T47D (cell line): ENCODE data around the gene SERPINA4.
"Not testable (repeated sequence)": the region's sequence is repeated elsewhere in the genome, so short reads cannot be mapped to it uniquely, and the experiment has no call there.

Source experiments
- DNase-seq, 2 experiments: peaks; one replicate each; pipeline versions ENCODE4 v3.0.0 to v3.0.0-alpha.2; 2011 to 2012; ENCODE audit warnings: low read depth in 1 of 2, low spot score in 1 of 2
- JUND ChIP-seq: IDR thresholded peaks from 2 replicates; pipeline ENCODE4 v1.6.1; 2012; ENCODE audit warnings: low read depth
- in situ Hi-C: cut with HindIII; loops from 2 replicates; pipeline ENCODE4 v1.10.0; 2016; ENCODE audit warnings: low sequenced_read_pairs, low pct_unique_long_range_greater_than_20kb

SERPINA4 gene

GRCh38 chr14:94575730-94576585 is 14.7 kb downstream of the SERPINA4 start:
- DNase-seq = no peak
- no peak for TF ChIP-seq JUND
- in situ Hi-C loops = no loop called here

DNA sequence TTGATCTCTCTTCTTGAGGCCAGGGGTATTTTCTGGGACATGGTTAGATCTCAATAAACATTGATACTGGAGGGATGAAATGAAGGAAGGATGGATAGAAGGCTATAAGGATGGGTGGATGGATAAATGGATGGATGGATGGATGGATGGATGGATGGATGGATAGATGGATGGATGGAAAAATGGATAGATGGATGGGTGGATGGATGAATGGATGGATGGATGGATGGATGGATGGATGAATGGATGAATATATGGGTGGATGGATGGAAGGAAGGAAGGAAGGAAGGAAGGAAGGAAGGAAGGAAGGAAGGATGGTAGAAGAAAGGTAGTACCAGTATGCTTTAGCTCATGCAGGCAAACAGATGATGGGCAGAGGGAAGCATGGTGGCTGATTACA is 16.2 kb downstream of the SERPINA4 start:
- in situ Hi-C loops, DNase-seq: not testable (repeated sequence)

- in situ Hi-C loops = no loop called here
- TF ChIP-seq JUND = no peak
- DNase-seq = no peak
Measured at GRCh38 chr14:94578712-94579111, 17.5 kb downstream of the SERPINA4 start.

DNA sequence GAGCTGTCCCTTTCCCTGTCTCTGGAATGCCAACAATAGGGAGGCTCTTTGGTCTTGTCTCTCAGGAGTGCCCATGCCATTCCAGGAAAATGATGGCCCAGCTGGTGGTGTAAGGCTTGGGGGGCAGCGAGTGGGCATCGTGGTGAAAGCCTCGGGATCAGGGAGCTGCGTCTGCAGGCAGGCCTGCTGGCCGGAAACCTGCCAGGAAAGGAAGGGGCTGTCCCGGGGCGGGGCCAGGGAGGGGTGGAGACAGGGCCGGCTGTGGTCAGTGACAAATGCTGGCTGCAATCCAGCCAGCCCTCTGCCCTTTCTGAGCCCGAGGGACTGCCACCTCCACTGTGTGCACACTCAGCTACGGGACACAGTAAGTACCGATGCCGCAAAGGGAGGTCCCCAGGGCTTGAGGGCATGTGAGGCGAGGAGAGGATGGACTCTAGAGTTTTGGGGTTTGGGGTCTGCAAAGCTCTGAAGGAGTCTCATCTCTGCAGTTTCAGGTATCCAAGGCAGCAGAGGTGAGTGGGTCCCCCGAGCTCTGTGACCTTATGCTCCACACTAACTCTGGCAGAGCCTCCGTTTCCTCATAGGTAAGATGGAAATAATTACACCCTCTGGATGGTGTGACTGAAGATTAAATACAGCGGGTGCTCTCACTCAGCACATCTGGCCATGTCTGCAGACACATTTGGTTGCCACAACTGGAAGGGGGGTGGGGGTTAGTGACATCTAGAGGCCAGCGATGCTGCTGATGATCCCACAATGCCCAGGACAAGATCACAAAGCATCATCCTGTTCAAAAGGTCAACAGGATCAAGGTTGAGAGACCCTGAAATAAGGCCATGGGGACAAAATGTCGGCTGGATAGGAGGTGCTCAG is 20.1 kb downstream of the SERPINA4 start, which contains the start of gene SERPINA5:
Gene SERPINA5, plus strand, starts transcription at position 300 of the 873 bp plus-strand sequence. CDS start 5,937 bp downstream, outside the sequence.
- in situ Hi-C loops = no loop called here
- DNase-seq = peak in 1 of 2 experiments; percentile 16
- TF ChIP-seq JUND = no peak

GRCh38 chr14:94582199-94582750 is 21.0 kb downstream of the SERPINA4 start:
- in situ Hi-C loops = no loop called here
- no peak for TF ChIP-seq JUND
- no peak for DNase-seq

GRCh38 chr14:94582851-94583250 is 21.6 kb downstream of the SERPINA4 start:
- TF ChIP-seq JUND = no peak
- DNase-seq = no peak
- in situ Hi-C loops = no loop called here

GRCh38 chr14:94583557-94583956 is 22.3 kb downstream of the SERPINA4 start:
- no peak for DNase-seq
- in situ Hi-C loops = no loop called here
- TF ChIP-seq JUND = no peak

- no peak for DNase-seq
- in situ Hi-C loops = no loop called here
- TF ChIP-seq JUND = no peak
Measured at GRCh38 chr14:94584591-94585280, 23.5 kb downstream of the SERPINA4 start.

DNA sequence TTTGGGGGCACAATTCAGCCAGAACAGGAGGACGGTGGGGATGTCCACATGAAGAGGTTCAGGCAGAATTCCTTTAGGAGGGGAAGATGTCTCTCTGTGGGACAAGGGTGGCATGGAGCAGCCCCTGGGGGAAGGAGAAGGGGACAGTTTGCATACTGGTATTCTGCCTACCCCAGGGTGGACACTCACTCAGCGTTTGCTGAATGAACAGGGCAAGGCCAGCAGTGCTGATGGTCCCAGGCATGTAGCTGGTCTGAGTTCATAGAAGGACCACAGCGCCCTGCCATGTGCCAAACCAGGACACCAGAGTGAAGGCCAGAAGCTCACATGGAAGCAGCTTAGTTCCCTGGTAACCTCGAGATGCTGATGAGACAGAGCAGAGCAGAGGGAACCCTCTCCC is 25.4 kb downstream of the SERPINA4 start:
- no peak for TF ChIP-seq JUND
- in situ Hi-C loops = no loop called here
- no peak for DNase-seq

DNA sequence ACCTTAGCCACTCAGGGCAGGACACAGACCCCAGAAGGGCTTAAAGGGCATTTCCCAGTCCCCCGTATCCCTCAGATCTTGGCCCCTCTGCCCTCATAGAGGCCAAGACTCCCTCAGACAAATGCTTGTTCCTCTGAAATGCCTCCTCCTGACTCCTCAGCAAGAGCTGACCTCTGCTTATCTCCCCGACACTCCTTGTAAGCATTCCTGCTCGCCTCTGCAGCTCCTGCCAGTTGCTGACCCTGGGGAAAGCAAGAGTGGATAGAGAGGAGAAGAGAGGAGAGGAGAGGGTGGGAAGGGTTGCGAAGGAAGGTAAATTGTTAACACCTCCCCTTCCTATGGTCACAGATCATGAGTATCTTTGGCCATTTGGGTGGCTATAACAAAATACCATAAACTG is 27.1 kb downstream of the SERPINA4 start:
- DNase-seq = no peak
- TF ChIP-seq JUND = no peak
- in situ Hi-C loops = no loop called here

DNA sequence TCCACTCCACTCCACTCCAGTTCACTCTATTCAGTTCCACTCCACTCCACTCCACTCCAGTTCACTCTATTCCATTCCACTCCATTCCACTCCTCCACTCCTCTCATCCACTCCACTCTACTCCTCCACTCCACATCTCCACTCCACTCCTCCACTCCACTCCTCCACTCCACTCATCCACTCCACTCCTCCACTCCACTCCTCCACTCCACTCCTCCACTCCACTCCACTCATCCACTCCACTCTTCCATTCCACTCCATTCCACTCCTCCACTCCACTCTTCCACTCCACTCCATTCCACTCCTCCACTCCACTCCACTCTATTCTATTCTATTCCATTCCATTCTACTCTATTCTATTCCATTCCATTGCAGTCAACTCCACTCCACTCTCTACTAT is 29.8 kb downstream of the SERPINA4 start:
- in situ Hi-C loops = no loop called here
- no peak for DNase-seq
- no peak for TF ChIP-seq JUND

- DNase-seq = no peak
- in situ Hi-C loops = no loop called here
- no peak for TF ChIP-seq JUND
Measured at GRCh38 chr14:94591871-94592270, 30.6 kb downstream of the SERPINA4 start.
